HG02571 (cell line): Measurements from ENCODE around the gene HOXB13.

Source experiments
- ATAC-seq: cut with Tn5 transposase; IDR thresholded peaks from one replicate; pipeline ENCODE4 v1.9.1; 2021; ENCODE audit warnings: mild to moderate bottlenecking, moderate library complexity; ENCODE audit not compliant: unreplicated experiment

Gene HOXB13

GRCh38 chr17:48748718-48749566 is 20.4 kb upstream of the HOXB13 start:
- ATAC-seq = no peak

DNA sequence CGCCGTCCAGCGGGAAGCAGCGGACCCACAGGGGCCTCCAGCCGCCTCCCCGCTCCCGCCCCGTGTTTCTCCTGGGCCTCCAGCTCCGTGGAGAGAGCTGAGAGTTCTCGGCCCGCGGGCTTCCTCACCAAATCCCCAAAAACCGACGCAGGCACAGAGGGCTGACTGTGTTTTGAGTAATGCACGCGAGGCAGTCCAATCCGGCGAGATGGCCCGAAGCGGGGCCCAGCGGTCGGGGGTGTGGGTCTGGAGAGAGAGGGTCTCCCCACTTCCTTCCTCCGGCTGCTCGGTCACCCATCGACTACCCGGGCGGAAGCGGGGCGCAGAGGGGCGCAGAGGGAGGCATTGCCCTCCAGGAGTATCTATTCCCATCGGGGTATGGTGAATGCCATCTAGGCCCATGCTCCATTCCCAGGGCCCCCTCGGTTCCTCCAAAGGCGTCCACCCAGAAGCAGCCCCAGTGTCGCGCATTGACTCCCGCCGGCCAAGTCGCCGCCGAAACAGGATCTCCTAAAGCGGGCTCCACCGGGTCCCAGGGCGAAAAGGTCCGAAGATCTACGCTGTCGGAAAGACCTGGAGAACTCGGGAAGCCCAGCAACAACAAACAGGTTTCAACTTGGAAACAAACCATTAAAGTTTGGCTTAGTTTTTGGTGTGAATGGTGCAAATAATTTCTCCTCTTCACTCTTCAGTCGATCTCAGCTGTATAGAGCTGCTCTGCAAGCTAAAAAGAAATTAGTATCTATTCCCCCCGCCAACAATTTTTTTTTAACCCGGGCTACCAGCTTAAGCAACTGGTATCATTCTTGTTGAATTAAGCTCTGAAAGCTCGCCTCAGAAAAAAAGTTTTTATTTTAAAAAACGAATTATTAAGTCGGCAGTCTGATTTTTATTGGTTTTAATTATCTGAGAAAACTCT is 19.2 kb upstream of the HOXB13 start:
- no peak for ATAC-seq

- ATAC-seq = no peak
Observed at GRCh38 chr17:48746916-48747444, 18.4 kb upstream of the HOXB13 start.

- ATAC-seq = no peak
Observed at GRCh38 chr17:48745381-48746275, 17.1 kb upstream of the HOXB13 start.

DNA sequence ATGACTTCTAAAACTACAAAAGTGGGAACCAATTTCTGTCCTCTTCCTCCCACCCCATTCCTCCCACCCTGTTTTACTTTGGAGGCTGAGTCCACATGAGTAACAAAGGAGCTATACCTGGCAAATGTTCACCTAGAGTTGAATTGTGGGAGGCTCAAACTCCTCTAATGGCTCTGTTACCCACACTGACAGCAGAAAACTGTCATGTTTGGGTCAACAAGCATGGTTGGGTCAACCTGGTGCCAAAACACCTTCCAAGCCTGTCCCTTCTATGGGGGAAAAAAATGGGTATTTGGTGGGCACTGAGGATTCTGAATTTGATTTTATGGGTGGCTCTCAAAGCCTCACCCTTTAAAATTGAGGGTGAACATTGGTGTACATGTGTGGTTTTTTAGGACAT is 12.0 kb upstream of the HOXB13 start:
- ATAC-seq = no peak

DNA sequence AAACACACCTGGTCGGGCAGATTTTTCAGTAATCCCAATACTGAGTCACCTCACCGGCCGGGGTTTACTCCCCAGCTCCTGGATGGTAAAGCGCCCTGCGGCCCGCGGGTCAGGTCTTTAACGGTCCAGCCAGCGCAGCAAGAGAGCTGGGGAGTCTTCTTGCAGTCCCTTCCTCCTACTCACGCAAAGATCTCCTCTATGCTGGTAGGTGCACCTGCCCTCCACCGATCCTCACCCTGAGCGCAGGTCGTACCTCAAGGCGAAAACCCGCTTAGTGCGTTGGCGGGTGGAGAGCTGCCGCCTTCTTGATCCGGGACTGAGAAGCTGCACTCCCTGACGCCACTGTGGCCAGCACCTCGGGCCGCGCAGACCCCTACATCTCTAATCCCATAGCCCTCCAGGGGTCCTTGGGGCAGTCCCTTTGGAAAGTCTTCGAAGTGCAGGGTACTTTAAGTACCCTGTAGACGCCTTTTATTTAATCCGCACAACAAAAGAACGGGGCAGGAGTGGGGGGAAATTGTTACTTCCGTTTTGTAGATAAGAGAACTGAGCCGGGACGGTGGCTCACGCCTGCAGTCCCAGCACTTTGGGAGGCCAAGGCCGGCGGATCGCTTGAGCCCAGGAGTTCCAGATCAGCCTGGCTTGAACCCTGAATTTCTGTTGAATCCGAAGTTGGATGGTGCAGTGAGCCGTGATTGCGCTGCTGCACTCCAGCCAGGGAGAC is 10.4 kb upstream of the HOXB13 start:
- no peak for ATAC-seq

DNA sequence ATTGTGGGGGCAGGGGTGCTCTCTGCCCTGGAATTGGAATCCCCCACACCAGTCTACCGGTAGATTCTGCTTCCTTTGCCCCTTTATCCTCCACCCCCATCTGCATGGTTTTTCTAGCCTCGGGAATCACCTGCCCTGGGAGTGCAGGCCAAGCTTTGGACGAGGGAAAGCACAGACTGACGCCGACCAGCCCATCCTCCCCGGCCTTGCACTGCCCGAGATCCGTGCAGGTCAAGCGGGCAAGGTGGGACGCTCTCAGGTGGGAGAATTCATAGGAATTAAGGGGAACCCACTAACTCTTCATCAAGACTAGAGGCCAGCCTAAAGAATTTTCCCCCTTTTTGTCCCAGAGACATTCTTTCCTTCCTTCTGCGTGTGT is 9.9 kb upstream of the HOXB13 start:
- no peak for ATAC-seq

GRCh38 chr17:48737330-48738043 is 8.9 kb upstream of the HOXB13 start:
- no peak for ATAC-seq

GRCh38 chr17:48735062-48735351 is 6.5 kb upstream of the HOXB13 start:
- no peak for ATAC-seq

DNA sequence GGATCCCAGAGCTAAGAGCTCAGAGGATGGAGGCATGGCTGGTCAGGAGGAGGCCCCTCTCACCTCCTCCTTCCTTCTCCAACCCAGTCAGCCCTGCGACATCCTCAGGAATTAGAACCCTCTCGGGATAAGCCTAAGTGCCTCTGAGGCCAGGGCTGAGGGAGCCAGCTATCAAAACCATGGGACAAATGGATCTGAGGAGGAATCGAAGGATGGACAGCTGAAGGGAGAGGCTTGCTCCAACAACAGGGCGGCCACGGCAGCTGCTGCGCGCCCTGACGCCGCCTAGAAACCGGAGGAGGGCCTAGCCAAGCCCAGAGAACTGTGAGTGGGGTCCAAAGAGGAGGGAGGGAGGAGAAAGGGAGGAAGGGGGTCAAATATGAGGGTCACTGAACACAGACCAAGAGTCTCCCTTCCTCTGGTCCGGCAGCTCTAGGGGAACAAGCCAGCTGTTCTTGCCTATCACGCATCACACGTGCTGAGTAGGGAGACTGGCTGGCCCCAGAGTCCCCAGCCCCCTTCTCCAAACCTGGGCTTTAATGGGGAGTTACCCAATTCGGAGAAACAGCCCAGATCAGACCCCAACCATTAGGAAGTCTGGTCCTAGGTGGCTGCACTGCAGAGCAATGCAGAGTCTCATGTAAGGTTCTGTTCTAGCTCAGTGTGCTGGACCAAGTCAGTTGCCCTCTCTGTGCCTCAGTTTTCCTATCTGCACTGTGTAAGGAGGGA is 5.9 kb upstream of the HOXB13 start:
- no peak for ATAC-seq

GRCh38 chr17:48733632-48734328 is 5.2 kb upstream of the HOXB13 start:
- ATAC-seq = no peak

- ATAC-seq = no peak
Observed at GRCh38 chr17:48732688-48733629, 4.4 kb upstream of the HOXB13 start.

DNA sequence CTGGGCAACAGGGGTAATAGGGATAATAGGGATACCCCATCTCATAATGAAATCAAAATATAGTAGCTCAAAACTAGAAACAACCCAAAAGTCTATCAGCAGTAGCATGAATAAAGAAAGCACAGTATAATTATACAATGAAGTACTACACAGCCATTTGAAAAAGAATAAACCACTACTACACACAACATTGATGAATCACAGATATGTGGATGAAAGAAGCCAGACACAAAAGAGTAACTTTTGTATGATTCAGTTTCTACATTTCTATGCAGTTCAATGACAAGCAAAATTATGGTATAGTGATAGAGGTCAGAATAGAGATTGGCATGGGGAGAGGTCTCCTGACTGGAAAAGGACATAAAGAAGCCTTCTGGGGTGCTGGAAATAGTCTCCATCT is 2.8 kb upstream of the HOXB13 start:
- no peak for ATAC-seq

GRCh38 chr17:48730240-48730550 is 1.6 kb upstream of the HOXB13 start:
- ATAC-seq = no peak

DNA sequence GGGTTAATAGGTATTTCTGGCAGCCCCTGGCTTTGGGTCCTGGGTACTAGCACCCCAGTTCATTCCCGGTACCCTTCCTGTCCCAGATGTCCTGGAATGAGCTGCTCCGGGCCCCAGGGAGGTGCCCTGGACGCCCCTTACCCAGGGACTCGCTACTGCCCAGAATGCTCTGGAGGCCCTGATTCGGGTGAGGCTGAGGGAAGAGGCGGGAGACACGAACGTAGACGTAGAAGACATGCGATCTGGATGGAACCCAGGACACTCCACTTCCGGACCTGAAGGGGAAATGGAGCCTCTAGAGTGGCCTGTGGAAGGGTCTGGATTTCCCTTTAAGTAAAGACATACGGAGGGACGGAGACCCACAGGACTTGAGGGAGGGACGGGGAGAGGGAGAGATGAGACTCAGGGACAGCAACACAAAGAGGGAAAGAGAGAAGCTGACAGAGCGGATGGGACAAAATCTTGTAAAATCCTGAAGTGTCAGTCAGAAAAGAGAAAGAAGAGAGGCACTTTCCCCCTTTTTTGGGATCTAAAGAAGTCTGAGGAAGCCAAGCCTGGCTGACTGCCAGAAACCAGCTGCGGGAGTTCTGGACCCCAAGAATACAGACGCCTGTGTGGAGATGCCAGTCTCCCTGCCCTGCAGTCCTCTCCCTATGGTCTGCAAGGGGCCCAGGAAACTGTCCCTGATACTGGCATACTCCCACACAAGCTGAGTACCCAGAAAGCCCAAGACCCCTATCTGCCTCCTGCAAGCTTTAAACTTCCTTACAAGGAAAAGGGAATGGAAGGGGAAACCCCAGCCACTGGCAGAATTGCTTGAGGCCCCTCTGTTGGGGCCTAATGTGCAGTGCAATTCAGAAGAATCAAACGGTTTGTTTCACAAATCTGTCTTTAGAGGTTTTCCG is 1.0 kb upstream of the HOXB13 start:
- ATAC-seq = no peak

GRCh38 chr17:48727415-48728175 is 955 bp downstream of the HOXB13 start:
- no peak for ATAC-seq
